ENCODE measurements around the gene SPAG16. TPM values are rescaled to one million over a fixed set of nuclear protein-coding genes. Genes with fewer than 3 reads are reported as not detected.

The SPAG16 gene
- total RNA-seq, 4 donors from 2014 or later, result 1.1 to 8.8 (median 6.3) TPM

GRCh38 chr2:213816583-213816982 lies 532.3 kb downstream of the SPAG16 start:
- no peaks in the 10 kb centered on the region for H3K36me3 ChIP-seq
- no peaks in the 10 kb centered on the region for H3K4me1 ChIP-seq
- no peak overlapping the region for H3K27ac ChIP-seq
- no peaks in the 10 kb centered on the region for H3K27me3 ChIP-seq
- no peak for ATAC-seq
- H3K4me3 ChIP-seq, result no peak overlapping the region
- H3K9me3 ChIP-seq, result no peaks in the 10 kb centered on the region
- no peak for DNase-seq
- intact Hi-C loops (cut with DNase I; ENCODE audit: low total_unique reads), result no loop called here
- TF ChIP-seq POLR2A (IDR thresholded peaks at IDR 0.05), result no peak
- TF ChIP-seq, protein P1, sequence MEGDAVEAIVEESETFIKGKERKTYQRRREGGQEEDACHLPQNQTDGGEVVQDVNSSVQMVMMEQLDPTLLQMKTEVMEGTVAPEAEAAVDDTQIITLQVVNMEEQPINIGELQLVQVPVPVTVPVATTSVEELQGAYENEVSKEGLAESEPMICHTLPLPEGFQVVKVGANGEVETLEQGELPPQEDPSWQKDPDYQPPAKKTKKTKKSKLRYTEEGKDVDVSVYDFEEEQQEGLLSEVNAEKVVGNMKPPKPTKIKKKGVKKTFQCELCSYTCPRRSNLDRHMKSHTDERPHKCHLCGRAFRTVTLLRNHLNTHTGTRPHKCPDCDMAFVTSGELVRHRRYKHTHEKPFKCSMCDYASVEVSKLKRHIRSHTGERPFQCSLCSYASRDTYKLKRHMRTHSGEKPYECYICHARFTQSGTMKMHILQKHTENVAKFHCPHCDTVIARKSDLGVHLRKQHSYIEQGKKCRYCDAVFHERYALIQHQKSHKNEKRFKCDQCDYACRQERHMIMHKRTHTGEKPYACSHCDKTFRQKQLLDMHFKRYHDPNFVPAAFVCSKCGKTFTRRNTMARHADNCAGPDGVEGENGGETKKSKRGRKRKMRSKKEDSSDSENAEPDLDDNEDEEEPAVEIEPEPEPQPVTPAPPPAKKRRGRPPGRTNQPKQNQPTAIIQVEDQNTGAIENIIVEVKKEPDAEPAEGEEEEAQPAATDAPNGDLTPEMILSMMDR (IDR thresholded peaks at IDR 0.05 in 4 of 5, conservative IDR thresholded peaks at IDR 0.05 in 1 of 5), result no peak
- in situ Hi-C loops (cut with MboI; ENCODE audit: low sequenced_read_pairs in 4 of 4), result no loop called here

DNA sequence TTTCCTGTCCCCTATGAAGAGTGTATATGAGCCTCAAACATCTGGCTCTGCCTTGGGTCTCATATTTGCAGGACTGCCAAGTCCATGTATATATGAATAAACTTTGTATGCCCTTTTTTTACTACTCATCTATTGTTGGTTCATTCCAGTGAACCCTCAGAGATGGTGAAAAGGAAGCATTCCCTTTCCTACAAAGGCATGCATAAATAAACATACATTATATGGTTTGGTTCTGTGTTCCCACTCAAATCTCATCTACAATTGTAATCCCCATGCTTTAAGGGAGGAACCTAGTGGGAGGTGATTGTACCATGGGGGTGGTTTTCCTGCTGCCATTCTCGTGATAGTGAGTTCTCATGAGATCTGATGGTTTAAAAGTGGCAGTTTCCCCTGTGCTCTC lies 534.2 kb downstream of the SPAG16 start:
- in situ Hi-C loops (cut with MboI; ENCODE audit: low sequenced_read_pairs in 4 of 4) (no loop called here), intact Hi-C loops (cut with DNase I; ENCODE audit: low total_unique reads) (no loop called here)
- no peak overlapping the region for H3K27ac ChIP-seq
- no peaks in the 10 kb centered on the region for H3K27me3 ChIP-seq
- H3K4me1 ChIP-seq, result no peaks in the 10 kb centered on the region
- TF ChIP-seq, protein P1 (IDR thresholded peaks at IDR 0.05 in 4 of 5, conservative IDR thresholded peaks at IDR 0.05 in 1 of 5), result no peak
- no peak for TF ChIP-seq POLR2A (IDR thresholded peaks at IDR 0.05)
- no peak for ATAC-seq
- H3K4me3 ChIP-seq, result no peak overlapping the region
- DNase-seq, result no peak
- H3K36me3 ChIP-seq, result no peaks in the 10 kb centered on the region
- no peaks in the 10 kb centered on the region for H3K9me3 ChIP-seq

- TF ChIP-seq, protein P1 (IDR thresholded peaks at IDR 0.05 in 4 of 5, conservative IDR thresholded peaks at IDR 0.05 in 1 of 5), result no peak
- TF ChIP-seq POLR2A (IDR thresholded peaks at IDR 0.05), result no peak
- Histone ChIP-seq H3K27me3 (no peaks in the 10 kb centered on the region), H3K9me3 (no peaks in the 10 kb centered on the region), H3K4me3 (no peak overlapping the region), H3K36me3 (no peaks in the 10 kb centered on the region), H3K27ac (peak overlapping the region; percentile 30 to 68 (median 52)), H3K4me1 (peaks cover 4 to 20% of the 10 kb centered on the region in 2 donors)
- intact Hi-C loops (cut with DNase I; ENCODE audit: low total_unique reads), result no loop called here
- in situ Hi-C loops (cut with MboI; ENCODE audit: low sequenced_read_pairs in 4 of 4), result no loop called here
- ATAC-seq (peak; percentile 74 to 97), DNase-seq (peak in 1 of 2 donors; percentile 33)
Observed at GRCh38 chr2:213834331-213834730, 550.1 kb downstream of the SPAG16 start.

- Histone ChIP-seq H3K9me3 (no peaks in the 10 kb centered on the region), H3K27ac (peak overlapping the region; percentile 30 to 68 (median 52)), H3K27me3 (no peaks in the 10 kb centered on the region), H3K4me1 (peaks cover 4 to 20% of the 10 kb centered on the region in 2 donors), H3K36me3 (no peaks in the 10 kb centered on the region), H3K4me3 (no peak overlapping the region)
- in situ Hi-C loops (cut with MboI; ENCODE audit: low sequenced_read_pairs in 4 of 4), result no loop called here
- ATAC-seq (peak; percentile 81 to 89), DNase-seq (no peak)
- intact Hi-C loops (cut with DNase I; ENCODE audit: low total_unique reads), result no loop called here
- TF ChIP-seq, protein P1 (IDR thresholded peaks at IDR 0.05 in 4 of 5, conservative IDR thresholded peaks at IDR 0.05 in 1 of 5), result no peak
- TF ChIP-seq POLR2A (IDR thresholded peaks at IDR 0.05), result no peak
Observed at GRCh38 chr2:213834746-213835145, 550.5 kb downstream of the SPAG16 start.

DNA sequence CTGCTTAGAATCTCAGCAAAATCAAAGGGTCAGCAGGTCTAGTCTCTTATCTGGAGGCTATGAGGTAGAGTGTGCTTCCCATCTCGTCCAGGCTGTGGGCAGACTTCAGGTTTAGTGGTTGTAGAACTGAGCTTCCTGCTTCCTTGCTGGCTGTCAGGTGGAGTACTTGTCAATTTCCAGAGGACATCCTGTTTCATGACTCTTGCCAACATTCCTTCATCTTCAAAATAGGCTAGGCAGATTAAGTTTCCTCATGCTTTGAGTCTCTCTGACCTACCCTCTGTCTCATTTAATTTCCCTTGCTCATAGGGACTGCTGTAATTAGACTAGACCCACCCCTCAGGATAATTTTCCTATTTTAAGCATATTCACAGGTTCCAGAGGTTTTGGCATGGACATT lies 562.6 kb downstream of the SPAG16 start:
- intact Hi-C loops (cut with DNase I; ENCODE audit: low total_unique reads), result loop anchor here (10.0 kb wide), 1 partner anchor 638 kb away; no protein-coding TSS in a partner anchor
- no peaks in the 10 kb centered on the region for H3K27me3 ChIP-seq
- H3K27ac ChIP-seq, result peak overlapping the region; percentile 62 to 84 (median 70)
- in situ Hi-C loops (cut with MboI; ENCODE audit: low sequenced_read_pairs in 4 of 4), result no loop called here
- H3K4me3 ChIP-seq, result no peak overlapping the region
- DNase-seq (peak; percentile 50 to 61), ATAC-seq (peak; percentile 96 to 98)
- no peak for TF ChIP-seq POLR2A (IDR thresholded peaks at IDR 0.05)
- TF ChIP-seq, protein P1 (IDR thresholded peaks at IDR 0.05 in 4 of 5, conservative IDR thresholded peaks at IDR 0.05 in 1 of 5), result no peak
- no peaks in the 10 kb centered on the region for H3K36me3 ChIP-seq
- H3K4me1 ChIP-seq, result peaks cover 7 to 26% of the 10 kb centered on the region in 2 donors
- H3K9me3 ChIP-seq, result no peaks in the 10 kb centered on the region
